Bone marrow (tissue), 2 donors: ENCODE data around the gene LUC7L2.
"Not testable (repeated sequence)": the region's sequence is repeated elsewhere in the genome, so short reads cannot be mapped to it uniquely, and the experiment has no call there.

Source experiments
- DNase-seq, 2 donors: peaks; one replicate each; lab custom pipeline; 2025; lab: John Stamatoyannopoulos, UW

The LUC7L2 gene

GRCh38 chr7:139359366-139360209, at the start of gene LUC7L2:
Gene LUC7L2, plus strand, starts transcription at chr7:139359894. Its CDS starts 368 bp downstream, at chr7:139360262.
- peak; percentile 97 to 99 for DNase-seq

- DNase-seq, result peak in 1 of 2 donors; percentile 42
These were observed 41.7 kb upstream of the LUC7L2 start for GRCh38 chr7:139317939-139318505.

GRCh38 chr7:139321071-139321745, 38.5 kb upstream of the LUC7L2 start:
- no peak for DNase-seq

GRCh38 chr7:139324709-139325108, 35.0 kb upstream of the LUC7L2 start:
- not testable (repeated sequence) for DNase-seq

GRCh38 chr7:139328375-139328774, 31.3 kb upstream of the LUC7L2 start:
- no peak for DNase-seq

- no peak for DNase-seq
These were observed 30.6 kb upstream of the LUC7L2 start for GRCh38 chr7:139329119-139329518.

GRCh38 chr7:139330333-139331030, 29.2 kb upstream of the LUC7L2 start:
- DNase-seq, result no peak

- no peak for DNase-seq
These were observed 26.9 kb upstream of the LUC7L2 start for GRCh38 chr7:139332697-139333359.

GRCh38 chr7:139333443-139333842, 26.3 kb upstream of the LUC7L2 start:
- not testable (repeated sequence) for DNase-seq

- no peak for DNase-seq
These were observed 25.1 kb upstream of the LUC7L2 start for GRCh38 chr7:139334399-139335150.

- DNase-seq, result no peak
These were observed 20.7 kb upstream of the LUC7L2 start for GRCh38 chr7:139339025-139339424.

GRCh38 chr7:139339698-139340036, 20.0 kb upstream of the LUC7L2 start:
- DNase-seq, result no peak

- peak; percentile 96 to 99 for DNase-seq
These were observed 19.5 kb upstream of the LUC7L2 start for GRCh38 chr7:139340037-139340807.

- DNase-seq, result no peak
These were observed 19.0 kb upstream of the LUC7L2 start for GRCh38 chr7:139340808-139341057.

- peak; percentile 81 to 97 for DNase-seq
These were observed 18.5 kb upstream of the LUC7L2 start, which contains the start of gene FMC1 for GRCh38 chr7:139341058-139341775. Gene FMC1, plus strand, starts transcription at chr7:139341337. Its CDS starts 48 bp downstream, at chr7:139341385.

GRCh38 chr7:139341776-139342226, 17.9 kb upstream of the LUC7L2 start:
- DNase-seq, result no peak

GRCh38 chr7:139345042-139345441, 14.7 kb upstream of the LUC7L2 start:
- no peak for DNase-seq

- DNase-seq, result no peak
These were observed 8.7 kb upstream of the LUC7L2 start for GRCh38 chr7:139351027-139351426.

GRCh38 chr7:139354729-139355128, 5.0 kb upstream of the LUC7L2 start:
- DNase-seq, result no peak

GRCh38 chr7:139355320-139355719, 4.4 kb upstream of the LUC7L2 start:
- no peak for DNase-seq
